HG03457 (cell line): Measurements from ENCODE around the gene FADD.

Experiments
- ATAC-seq: cut with Tn5 transposase; IDR thresholded peaks from one replicate; pipeline ENCODE4 v1.9.1; 2021; ENCODE audit warnings: moderate number of reproducible peaks; ENCODE audit not compliant: unreplicated experiment

The FADD gene

DNA sequence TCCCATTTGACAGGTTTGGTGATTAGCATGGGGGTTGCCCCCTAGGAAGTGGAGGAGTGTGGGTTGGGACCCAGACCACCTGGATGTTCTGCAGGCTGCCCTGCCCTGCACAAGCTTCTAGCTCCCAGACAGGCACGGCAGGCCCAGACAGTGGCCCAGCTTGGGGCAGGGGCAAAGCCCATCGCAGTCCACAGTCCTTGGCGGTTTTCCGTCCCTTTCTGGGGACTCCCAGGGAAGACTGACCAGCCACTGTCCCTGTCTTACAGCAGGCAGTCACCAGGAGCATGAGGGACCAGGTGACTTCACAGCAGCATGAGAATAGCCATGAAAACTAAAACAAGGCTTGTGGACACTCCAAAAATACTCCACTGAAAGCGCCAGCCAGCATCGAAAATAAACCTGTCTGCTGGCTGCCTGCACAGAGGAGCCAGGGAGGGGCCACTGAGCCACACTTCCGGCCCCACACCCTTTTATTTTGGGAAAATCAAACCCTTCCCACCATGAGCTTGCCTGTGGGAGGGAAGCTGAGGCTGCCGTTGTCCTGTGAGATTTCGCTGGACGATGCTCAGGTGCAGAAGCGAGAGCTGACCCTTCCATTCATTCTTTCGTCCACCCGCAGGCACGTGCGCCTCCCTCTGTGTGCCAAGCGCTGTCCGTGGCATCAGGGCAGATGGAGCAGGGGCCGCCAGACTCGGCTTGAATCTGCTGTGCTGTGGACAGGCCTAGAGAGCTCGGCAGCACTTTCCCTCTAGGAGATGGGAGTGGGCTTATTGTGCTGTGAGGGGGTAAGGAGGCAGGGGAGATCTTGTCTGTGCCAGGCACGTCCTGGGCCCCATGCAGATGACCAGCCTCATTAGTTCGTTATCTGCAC is 28.0 kb downstream of the FADD start:
- no peak for ATAC-seq

DNA sequence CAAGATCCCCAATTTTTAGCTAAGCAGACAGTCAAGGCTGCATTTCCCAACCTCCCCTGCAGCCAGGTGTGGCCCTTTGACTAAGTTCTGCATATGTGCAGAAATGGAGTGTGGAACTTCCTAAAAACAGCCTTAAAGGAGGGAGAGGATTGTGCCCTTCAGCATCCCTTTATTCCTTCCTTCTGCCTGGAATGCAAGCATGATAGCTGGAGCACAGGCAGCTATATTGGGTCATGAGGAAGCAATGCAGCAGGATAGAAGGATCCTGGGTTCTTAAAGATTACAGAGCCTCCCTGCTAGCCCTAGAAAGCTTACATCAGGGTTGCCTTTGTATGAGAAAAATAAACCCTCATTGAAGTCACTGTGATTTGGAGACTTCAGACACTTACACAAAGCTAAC is 29.9 kb downstream of the FADD start:
- ATAC-seq: no peak

DNA sequence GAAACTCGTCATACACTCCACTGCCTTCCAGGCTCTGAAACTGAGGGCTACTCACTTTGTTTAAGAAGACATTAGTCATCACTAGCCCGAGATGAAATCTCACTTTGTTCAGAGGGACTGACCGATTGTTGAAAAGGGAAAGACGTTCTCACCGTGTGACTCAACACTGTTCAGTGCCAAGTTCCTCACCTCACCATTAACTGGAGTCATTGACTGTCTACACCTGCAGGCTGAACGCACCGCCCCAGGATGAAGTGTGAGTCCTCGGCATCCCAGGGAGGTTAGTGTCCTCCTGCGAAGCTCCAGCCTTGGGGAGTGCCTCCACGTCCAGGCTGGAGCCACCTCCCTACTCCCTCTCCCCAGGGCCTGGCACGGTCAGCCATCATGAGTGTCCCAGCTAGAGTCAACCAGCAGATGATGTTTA is 30.4 kb downstream of the FADD start:
- ATAC-seq: no peak

DNA sequence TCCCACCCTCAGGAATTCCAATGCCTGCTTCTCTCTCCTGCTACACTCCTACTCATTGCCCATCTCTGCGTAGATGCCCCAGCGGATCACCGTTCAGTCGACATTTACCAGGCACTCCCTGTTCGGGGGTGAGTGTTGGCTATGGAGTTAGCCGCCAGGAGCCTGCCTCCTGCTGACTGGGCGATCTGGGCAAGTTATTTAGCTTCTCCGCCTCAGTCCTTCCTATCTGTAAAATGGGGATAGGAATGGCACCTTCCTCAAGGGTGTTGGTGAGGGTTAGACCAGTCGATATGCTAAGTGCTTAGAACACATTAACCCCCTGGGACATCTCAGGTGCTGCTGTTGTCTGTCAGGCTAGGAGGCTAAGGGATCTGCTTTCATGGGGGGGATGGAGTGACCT is 30.9 kb downstream of the FADD start:
- no peak for ATAC-seq

DNA sequence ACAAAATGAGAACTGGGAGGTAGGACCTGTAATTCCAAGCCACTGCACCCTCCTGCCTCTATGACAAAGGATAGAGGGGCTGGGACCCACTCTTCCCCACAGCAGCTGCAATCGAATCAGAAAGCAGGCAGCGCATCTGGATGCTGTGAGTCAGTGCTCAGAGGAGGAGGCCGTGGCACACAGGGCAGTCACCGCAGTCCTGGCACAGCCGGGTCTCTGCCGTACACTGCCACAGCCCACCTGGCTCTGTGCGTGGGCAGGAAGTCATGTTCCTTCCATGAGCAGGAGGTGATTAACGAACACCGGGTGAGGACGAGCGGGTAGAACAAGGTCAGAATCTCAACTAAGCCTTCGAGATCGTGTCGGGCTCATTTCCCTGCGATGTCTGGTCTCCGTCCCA is 37.2 kb downstream of the FADD start:
- no peak for ATAC-seq

DNA sequence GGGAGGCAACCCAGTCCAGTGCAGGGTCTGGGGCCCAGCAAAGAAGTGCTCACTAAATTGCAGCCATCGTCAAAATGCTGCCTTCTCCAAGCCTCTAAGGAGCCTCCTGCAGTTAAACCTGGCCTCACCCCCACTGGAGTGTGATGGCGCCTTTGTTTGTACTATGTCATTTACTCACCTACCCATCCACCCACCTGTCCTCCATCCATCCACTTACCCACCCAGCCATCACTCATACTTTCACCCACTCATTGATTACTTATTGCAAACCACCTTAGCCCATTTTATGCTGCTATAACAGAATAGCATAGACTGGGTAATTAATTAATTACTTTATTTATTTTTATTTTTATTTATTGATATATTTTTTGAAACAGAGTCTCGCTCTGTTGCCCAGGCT is 38.6 kb downstream of the FADD start:
- ATAC-seq: no peak

DNA sequence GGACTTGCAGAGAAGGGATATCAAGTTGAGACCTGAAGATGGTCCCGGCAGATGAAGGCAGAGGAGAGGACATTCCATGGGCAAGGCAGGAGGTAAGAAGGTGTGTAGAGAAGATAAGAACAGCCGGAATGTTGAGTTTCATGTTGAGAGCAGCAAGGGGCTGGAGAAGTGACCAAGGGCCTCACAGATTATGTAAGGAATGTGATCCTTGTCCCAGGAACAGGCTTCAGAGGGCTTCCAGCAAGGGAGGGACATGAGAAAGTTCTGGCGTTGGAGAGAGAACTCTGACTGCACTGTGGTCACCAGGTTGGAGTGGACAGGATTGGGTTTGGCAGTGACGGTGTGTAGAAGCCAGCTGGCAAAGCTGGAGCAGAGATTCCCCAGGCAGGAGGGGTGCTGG is 39.8 kb downstream of the FADD start:
- ATAC-seq: no peak

DNA sequence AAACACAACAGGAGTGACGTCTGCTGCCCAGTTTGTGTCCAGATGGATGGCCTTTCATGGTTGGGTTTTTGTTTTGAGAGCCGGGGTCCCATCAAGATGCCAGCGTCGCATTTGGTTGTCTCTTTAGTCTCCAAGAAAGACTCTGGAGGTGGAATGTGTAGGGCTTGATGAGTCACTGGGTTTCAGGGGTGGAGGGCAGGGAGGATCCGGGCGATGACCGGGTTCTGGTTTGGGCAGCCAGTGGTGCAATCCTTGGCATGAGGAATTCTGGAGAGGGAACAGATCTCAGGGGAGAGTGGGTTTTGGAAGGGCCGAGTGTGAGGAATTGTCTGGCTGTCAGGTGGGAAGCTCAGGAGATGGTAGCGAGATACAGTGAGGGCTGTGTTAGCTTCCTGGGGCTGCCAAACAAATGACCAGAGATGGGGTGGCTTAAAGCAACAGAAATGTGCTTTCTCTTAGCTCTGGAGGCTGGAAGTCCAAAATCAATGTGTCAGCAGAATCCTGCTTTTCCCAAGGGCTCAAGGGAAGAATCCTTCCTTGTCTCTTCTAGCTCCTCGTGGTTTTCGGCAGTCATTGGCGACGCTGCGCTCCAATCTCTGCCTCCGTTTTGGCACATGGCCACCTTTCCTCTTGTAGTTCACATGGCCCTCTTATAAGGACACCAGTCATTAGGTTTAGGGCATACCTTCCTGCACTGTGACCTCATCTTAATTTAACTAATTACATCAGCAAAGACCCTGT is 41.0 kb downstream of the FADD start:
- no peak for ATAC-seq

DNA sequence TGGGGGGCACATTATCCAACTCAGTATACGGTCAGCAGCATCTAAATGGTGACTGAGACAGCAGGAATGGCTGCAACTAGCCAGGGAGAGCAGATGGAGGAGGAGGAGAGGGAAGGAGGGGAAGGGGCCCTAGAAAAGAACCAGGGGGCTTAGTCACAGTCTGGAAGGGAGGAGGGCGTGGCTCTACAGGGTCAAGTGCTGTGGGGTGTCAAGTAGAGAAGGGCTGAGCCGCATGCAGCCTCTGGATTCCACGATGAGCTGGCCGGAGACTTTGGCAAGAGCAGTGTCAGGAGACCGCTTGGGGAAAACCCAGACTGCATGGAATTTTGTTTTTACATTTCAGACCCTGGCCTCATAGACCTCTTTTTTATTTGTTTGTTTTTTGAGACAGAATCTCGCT is 41.6 kb downstream of the FADD start:
- ATAC-seq: no peak

DNA sequence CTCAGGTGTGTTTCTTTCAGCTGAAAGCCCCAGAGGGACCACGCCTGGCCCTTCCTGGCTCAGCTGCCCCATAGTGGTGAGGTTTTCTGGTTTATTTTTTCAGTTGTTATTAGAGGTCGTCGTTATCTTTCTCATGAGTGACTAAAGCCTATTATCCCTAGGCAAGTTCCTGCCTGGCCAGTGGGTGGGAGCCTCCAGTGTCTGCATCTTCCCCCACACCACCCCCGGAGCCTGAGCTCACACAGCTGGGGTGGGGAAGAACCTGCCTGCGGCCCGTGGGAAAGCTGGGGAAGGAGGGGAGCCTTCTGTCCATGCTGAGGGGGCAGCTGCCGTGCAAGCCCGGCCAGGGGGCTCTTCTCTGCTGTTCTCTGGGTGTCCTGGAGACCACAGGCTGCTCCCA is 43.1 kb downstream of the FADD start:
- no peak for ATAC-seq

DNA sequence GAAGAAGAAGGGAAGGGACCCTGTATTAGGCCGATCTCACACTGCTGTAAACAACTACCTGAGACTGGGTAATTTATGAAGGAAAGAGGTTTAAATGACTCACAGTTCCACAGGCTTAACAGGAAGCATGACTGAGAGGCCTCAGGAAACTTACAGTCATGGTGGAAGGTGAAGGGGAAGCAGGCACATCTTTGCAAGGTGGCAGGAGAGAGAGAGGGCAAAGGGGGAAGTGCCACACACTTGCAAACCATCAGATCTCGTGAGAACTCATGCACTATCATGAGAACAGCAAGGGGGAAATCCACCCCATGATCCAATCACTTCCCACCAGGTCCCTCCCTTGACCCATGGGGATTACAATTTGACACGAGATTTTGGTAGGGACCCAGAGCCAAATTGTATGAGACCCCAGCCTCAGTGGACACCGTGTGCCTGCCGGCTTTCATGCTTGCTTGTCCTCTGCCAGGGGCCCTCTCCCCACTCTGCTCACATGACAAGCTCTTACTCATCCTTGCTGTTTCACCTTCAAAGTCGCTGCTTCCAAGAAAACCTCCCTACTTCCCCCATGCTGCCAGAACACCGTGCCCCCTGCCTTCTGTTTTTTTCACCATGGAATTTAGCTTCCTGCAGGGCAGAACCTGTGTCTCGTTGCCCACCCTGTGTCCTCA is 44.1 kb downstream of the FADD start:
- ATAC-seq: no peak

DNA sequence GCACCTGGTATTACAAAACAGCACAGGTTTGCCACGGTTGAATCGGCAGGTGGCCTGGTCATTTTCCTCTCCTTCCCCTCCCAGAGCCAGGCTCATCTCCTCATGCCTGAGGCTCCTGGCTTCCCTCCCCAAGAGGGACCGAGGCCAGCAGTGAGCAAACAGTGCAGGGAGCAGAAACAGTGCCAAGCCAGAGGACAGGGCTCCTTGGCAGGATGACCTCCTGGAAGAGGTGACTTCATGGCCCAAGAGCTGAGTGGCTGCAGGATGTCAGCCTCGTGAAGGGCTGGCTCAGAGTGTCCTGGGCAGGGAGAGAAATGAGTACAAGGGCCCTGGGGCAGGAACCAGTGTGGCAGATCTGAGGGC is 44.6 kb downstream of the FADD start:
- ATAC-seq: no peak

DNA sequence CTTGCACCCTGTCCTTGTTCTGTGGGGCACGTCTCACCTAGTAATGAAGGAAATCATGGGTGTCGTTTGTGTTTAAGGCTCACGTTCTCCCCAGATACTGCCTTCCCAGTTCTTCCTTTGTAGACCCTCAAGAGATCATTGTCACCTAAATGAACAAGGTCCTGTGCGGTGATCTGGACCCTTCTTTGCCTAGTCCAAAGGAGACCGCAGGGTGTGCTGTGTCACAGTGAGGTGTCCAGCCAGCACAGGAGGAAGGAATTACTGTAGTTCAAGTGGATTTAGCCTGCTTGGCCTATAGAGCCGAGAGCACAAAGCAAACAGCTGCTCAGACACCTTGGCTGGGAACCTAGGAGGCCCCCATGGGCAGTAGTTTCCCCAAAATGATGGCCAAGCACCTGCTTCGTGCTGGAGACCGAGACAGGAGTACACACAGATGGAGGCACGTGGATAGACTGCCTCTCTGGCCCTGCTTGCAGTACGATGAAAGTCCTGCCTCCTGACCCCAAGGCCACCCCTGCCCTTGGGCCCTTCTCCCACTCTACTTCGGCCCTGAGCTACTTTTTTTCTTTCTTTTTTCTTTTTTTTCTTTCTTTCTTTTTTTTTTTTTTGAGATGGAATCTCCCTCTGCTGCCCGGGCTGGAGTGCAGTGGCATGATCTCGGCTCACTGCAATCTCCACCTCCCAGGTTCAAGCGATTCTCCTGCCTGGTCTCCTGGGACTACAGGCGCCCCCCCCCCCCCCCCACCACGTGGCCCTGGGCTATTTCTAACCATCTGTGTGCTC is 48.0 kb downstream of the FADD start:
- ATAC-seq: no peak

DNA sequence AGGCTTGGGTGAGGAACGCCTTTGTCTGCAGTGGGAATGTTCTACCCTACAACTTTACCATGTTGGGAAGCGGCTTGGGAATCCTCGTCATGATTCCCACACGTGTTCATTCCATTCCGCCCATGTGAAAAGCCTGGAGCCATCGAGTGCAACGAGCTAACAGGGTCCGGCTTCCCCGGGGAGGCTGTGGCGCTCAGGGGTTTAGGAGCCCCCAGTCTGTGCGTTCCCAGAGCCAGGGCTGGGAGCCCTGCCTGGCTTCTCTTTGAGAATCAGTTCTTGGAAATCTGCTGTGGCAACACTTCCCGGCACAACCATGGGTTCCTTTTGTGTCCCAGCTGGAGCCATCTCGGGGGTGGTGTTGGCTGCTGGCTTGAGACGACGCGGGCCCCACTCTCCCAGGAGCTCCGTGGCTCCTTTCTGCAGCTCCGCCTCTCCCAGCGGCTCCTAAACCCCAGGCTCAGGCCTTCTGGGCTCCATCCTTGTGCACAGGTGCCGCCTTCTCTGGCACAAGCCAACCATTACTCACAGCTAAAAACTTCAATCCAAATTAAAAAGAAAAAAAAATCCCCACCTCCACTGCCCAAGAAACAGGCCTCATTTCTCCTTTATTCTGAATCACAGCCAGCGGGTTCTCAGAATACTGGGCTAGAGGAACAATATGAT is 48.7 kb downstream of the FADD start:
- ATAC-seq: no peak

DNA sequence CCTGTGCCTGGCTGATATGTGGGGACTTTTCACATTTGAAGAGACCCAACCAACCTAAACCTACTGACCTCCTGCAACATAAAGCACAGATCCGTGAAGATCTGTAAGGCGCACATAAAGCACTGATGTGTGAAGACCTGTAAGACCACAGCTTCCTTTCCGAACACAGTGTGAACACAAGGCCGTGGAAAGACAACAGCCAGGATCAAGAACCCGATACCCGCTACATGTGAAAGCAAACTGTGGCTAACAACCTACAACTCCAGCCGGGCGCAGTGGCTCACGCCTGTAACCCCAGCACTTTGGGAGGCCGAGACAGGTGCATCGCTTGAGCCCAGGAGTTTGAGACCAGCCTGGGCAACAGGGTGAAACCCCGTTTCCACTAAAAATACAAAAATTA is 49.7 kb downstream of the FADD start:
- ATAC-seq: no peak

DNA sequence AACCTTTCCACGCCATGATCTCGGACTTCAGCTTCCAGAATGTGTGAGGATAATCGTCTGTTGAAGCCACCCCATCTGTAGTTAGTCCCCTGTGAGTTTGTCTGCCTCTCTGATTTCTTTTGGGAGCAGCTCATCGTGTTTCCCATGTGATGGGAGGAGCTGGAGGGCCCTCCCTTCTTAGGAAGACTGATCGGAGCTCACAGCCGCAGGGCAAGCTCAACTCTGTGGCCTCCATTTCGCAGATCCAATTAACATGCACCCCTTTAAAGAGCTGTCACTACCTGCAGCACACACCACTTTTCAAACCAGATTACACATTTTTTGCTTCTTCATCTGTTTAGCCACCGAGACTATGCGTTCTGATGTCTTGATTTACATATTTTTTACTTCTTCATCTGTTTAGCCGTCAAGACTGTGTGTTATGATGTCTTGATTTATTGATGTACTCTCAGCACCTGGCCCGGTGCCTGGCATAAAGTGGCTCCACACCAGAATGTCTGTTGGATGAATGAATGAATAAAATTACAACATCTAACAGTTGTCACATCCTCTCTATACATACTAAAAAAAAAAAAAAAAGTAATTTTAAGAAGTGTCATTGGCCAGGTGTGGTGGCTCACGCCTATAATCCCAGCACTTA is 52.5 kb downstream of the FADD start:
- ATAC-seq: no peak
